ENCODE measurements around the gene TBRG4. TPM values are rescaled to one million over a fixed set of nuclear protein-coding genes. Genes with fewer than 3 reads are reported as not detected.
A peak's percentile ranks its signal among the peaks of the same experiment; 100 is the strongest.

The TBRG4 gene
- 10 to 100 TPM; 40.3 to 57.1 (median 46.8) TPM for total RNA-seq
- 10 to 100 TPM; 31.8 to 80.1 (median 44.6) TPM for polyA plus RNA-seq

DNA sequence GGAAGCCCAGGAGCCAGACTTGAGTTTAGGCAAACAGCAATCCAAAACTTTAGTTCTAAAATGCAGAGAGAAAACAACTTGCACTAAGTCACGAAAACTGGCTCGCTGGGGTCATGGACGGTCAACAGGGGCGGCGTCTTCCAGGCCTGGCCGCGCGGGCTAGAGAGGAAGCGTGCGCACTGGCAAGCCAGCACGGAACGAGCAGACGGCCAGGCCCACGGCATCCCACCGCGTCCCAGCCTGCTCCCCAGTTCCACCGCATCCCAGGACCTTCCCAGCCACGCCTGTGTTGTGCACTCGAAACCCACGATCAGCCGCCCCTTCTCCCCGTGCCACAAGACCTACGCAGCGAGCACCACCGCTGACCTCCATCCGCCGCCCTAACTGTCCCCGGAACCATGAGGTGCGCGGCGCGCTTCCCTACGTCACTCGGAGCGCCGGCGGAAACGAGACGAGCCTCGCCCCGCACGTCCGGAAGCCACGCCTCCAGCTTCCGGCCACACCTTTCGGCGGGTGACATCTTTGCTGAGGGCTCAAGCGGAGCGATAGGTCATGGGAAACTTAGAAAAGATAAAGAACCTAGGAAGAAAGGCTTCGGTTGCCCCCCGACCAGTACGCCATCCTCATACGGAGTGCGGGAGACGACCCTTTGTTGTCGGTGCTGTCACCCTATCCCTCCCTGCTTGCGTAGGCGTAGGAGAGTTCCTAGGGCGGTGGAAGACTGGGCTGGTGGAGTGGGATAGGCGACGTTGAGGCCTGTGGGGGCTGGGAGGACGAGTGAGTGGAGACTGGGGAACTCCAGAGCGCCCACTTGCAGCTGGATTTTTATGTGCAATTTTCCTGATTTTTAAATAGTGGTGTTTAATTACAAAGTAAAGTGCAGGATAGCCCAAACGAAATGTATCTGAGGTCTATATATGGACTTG lies at the start of gene TBRG4:
Gene TBRG4 (minus strand): TSS at position 400 of the 926 bp plus-strand sequence. CDS start 2,460 bp downstream, outside the sequence.
- no peaks in the 10 kb centered on the region for H3K27me3 ChIP-seq
- H3K4me3 ChIP-seq: peak within 1 kb of the TSS; percentile 66 to 85 (median 71)
- H3K9me3 ChIP-seq: no peaks in the 10 kb centered on the region
- H3K36me3 ChIP-seq: peaks cover 14 to 30% (median 23%) of the 10 kb centered on the region in 4 donors
- TF ChIP-seq POLR2A (IDR thresholded peaks at IDR 0.05) (peak; percentile 88 to 91), EP300 (IDR thresholded peaks at IDR 0.05) (peak in 2 of 4 donors; percentile 22 to 53), POLR2AphosphoS5 (IDR thresholded peaks at IDR 0.05) (peak; percentile 95 to 99 (median 98)), CTCF (IDR thresholded peaks at IDR 0.05) (peak in 1 of 4 experiments; percentile 14)
- peaks cover 0 to 48% (median 44%) of the 10 kb centered on the region in 4 donors for H3K4me1 ChIP-seq
- 0 to 1% methylated on average over 64 of the region's 64 CpGs for WGBS, 2 donors
- peak within 1 kb of the TSS; percentile 88 to 93 (median 90) for H3K27ac ChIP-seq
- DNase-seq: peak; percentile 96
- intact Hi-C loops (cut with DNase I): loop anchor here (1.0 to 10.0 kb wide), 4 partner anchors 125 to 507 kb away; partner anchors contain the start of genes H2AZ2, OGDH and PURB

DNA sequence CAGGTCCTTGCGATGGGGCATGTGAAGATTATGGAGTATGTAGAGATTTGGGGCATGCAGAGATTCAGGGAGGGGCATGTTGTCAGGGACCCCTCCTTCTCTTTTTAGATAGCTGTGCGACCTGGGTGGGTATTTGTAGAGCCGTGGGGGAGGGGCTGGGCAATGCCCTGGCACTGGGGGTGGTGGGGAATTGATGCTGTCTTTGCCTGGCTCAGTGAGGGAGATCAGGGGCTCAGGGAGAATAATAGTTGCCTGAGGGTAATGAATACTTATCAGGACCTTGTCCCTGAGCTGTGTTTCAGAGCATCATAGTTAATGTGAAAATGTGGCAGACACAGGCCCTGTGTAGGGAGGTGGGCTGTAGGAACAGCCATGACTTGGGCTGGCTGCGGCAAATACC lies 49.6 kb upstream of the TBRG4 start:
- Histone ChIP-seq H3K36me3 (no peaks in the 10 kb centered on the region), H3K4me3 (no peak overlapping the region), H3K4me1 (peaks cover 0 to 10% (median 7%) of the 10 kb centered on the region in 4 donors), H3K27ac (no peak overlapping the region), H3K9me3 (peaks cover 0 to 2% (median 0%) of the 10 kb centered on the region in 4 donors), H3K27me3 (peaks cover 8 to 32% (median 18%) of the 10 kb centered on the region in 3 donors)
- intact Hi-C loops (cut with DNase I): no loop called here
- TF ChIP-seq EP300 (IDR thresholded peaks at IDR 0.05) (no peak), POLR2A (IDR thresholded peaks at IDR 0.05) (no peak), POLR2AphosphoS5 (IDR thresholded peaks at IDR 0.05) (no peak), CTCF (IDR thresholded peaks at IDR 0.05) (no peak)
- DNase-seq: peak; percentile 21
- WGBS, 2 donors: 68 to 88% methylated on average over 4 of the region's 4 CpGs

GRCh38 chr7:45160417-45160881 lies 49.0 kb upstream of the TBRG4 start:
- Histone ChIP-seq H3K9me3 (peaks cover 0 to 2% (median 0%) of the 10 kb centered on the region in 4 donors), H3K27ac (no peak overlapping the region), H3K36me3 (no peaks in the 10 kb centered on the region), H3K4me1 (peaks cover 0 to 10% (median 7%) of the 10 kb centered on the region in 4 donors), H3K27me3 (peaks cover 8 to 34% (median 18%) of the 10 kb centered on the region in 3 donors), H3K4me3 (no peak overlapping the region)
- TF ChIP-seq EP300 (IDR thresholded peaks at IDR 0.05): no peak
- TF ChIP-seq CTCF (IDR thresholded peaks at IDR 0.05): no peak
- TF ChIP-seq POLR2A (IDR thresholded peaks at IDR 0.05): no peak
- WGBS, 2 donors: 56 to 68% methylated on average over 10 of the region's 10 CpGs
- intact Hi-C loops (cut with DNase I): no loop called here
- peak; percentile 35 for DNase-seq

DNA sequence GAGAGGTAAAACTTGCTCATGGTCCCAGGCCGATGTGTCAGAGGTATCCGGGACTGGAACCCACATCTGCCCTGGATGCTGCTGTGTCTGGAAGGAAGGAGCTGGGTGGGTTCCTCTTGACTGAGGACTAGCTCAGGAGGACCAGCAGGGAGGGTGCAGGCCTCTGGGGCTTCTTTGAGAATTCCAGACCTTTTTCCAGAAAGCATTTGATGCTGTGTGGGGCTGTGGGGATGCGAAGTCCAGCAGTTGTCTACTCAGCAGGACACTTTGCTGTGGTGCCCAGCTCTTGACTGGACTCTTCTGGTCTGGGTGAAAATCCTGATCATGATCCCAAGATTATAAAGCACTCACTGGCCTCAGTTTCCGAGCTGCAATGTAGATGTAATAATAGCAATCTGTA lies 47.8 kb upstream of the TBRG4 start:
- peaks cover 0 to 10% (median 7%) of the 10 kb centered on the region in 4 donors for H3K4me1 ChIP-seq
- peak; percentile 37 for DNase-seq
- H3K9me3 ChIP-seq: peaks cover 0 to 2% (median 0%) of the 10 kb centered on the region in 4 donors
- peaks cover 8 to 34% (median 18%) of the 10 kb centered on the region in 3 donors for H3K27me3 ChIP-seq
- TF ChIP-seq POLR2A (IDR thresholded peaks at IDR 0.05) (no peak), CTCF (IDR thresholded peaks at IDR 0.05) (no peak), POLR2AphosphoS5 (IDR thresholded peaks at IDR 0.05) (no peak), EP300 (IDR thresholded peaks at IDR 0.05) (no peak)
- intact Hi-C loops (cut with DNase I): no loop called here
- H3K4me3 ChIP-seq: peak overlapping the region in 1 of 4 donors; percentile 40
- H3K36me3 ChIP-seq: no peaks in the 10 kb centered on the region
- H3K27ac ChIP-seq: peak overlapping the region in 1 of 4 donors; percentile 7
- WGBS, 2 donors: 93 to 94% methylated on average over 4 of the region's 4 CpGs
